ENCODE data around the gene SIGLEC9. TPM values are rescaled to one million over a fixed set of nuclear protein-coding genes. Genes with fewer than 3 reads are reported as not detected.
"Not testable (repeated sequence)": the region's sequence is repeated elsewhere in the genome, so short reads cannot be mapped to it uniquely, and the experiment has no call there.

SIGLEC9 gene
- total and polyA plus RNA-seq, 9 donors = 1.7 to 10.4 (median 2.9) TPM

GRCh38 chr19:51169283-51169918 lies 44.7 kb downstream of the SIGLEC9 start:
- not testable (repeated sequence) for H3K27me3 ChIP-seq; H3K4me3 ChIP-seq; H3K4me1 ChIP-seq (ENCODE audit: insufficient read depth); H3K9me3 ChIP-seq; H3K36me3 ChIP-seq
- intact Hi-C loops (cut with DNase I) = loop anchor here in 2 of 4 donors (5.0 to 10.0 kb wide), 2 partner anchors 65 to 147 kb away; partner anchors contain the start of gene CTU1 (in 1 of the 2)
- peak overlapping the region in 1 of 2 donors; percentile 67 for H3K27ac ChIP-seq
- WGBS, 3 donors = 6 to 8% (median 8%) methylated on average over 11 of the region's 11 CpGs
- DNase-seq = peak; percentile 87 to 91 (median 87)
- peak; percentile 83 to 88 (median 86) for TF ChIP-seq CTCF (IDR thresholded peaks at IDR 0.05)

- intact Hi-C loops (cut with DNase I) = loop anchor here in 2 of 4 donors (5.0 to 10.0 kb wide), 3 partner anchors 75 to 247 kb away; no protein-coding TSS in a partner anchor
- Histone ChIP-seq H3K4me1 (ENCODE audit: insufficient read depth) (peaks cover 5% of the 10 kb centered on the region), H3K36me3 (no peaks in the 10 kb centered on the region), H3K9me3 (no peaks in the 10 kb centered on the region), H3K27ac (no peak overlapping the region), H3K4me3 (no peak overlapping the region), H3K27me3 (no peaks in the 10 kb centered on the region)
- 92 to 94% (median 93%) methylated on average over 2 of the region's 2 CpGs for WGBS, 3 donors
- TF ChIP-seq EP300 (IDR thresholded peaks at IDR 0.05) = no peak
- no peak for TF ChIP-seq POLR2A (IDR thresholded peaks at IDR 0.05)
- TF ChIP-seq CTCF (IDR thresholded peaks at IDR 0.05) = no peak
- no peak for DNase-seq
Observed at GRCh38 chr19:51172223-51172622, 47.5 kb downstream of the SIGLEC9 start.

- TF ChIP-seq EP300 (IDR thresholded peaks at IDR 0.05) (no peak), CTCF (IDR thresholded peaks at IDR 0.05) (no peak), POLR2A (IDR thresholded peaks at IDR 0.05) (no peak)
- H3K4me3 ChIP-seq = no peak overlapping the region
- H3K27me3 ChIP-seq = no peaks in the 10 kb centered on the region
- H3K9me3 ChIP-seq = no peaks in the 10 kb centered on the region
- no peaks in the 10 kb centered on the region for H3K4me1 ChIP-seq (ENCODE audit: insufficient read depth)
- intact Hi-C loops (cut with DNase I) = loop anchor here in 2 of 4 donors (5.0 to 10.0 kb wide), 3 partner anchors 76 to 249 kb away; no protein-coding TSS in a partner anchor
- 58 to 77% (median 72%) methylated on average over 5 of the region's 5 CpGs for WGBS, 3 donors
- DNase-seq = no peak
- no peaks in the 10 kb centered on the region for H3K36me3 ChIP-seq
- no peak overlapping the region for H3K27ac ChIP-seq
Observed at GRCh38 chr19:51173681-51174080, 49.0 kb downstream of the SIGLEC9 start.

- 0 to 9% (median 3%) methylated on average over 1 of the region's 1 CpG for WGBS, 3 donors
- no peaks in the 10 kb centered on the region for H3K9me3 ChIP-seq
- no peak overlapping the region for H3K4me3 ChIP-seq
- TF ChIP-seq POLR2A (IDR thresholded peaks at IDR 0.05) = no peak
- no peak for TF ChIP-seq CTCF (IDR thresholded peaks at IDR 0.05)
- TF ChIP-seq EP300 (IDR thresholded peaks at IDR 0.05) = no peak
- H3K36me3 ChIP-seq = no peaks in the 10 kb centered on the region
- H3K4me1 ChIP-seq (ENCODE audit: insufficient read depth) = no peaks in the 10 kb centered on the region
- H3K27me3 ChIP-seq = no peaks in the 10 kb centered on the region
- H3K27ac ChIP-seq = no peak overlapping the region
- intact Hi-C loops (cut with DNase I) = loop anchor here in 2 of 4 donors (5.0 to 10.0 kb wide), 3 partner anchors 162 to 254 kb away; partner anchors contain the start of gene KLK10 (in 1 of the 2)
- DNase-seq = no peak
Observed at GRCh38 chr19:51179256-51179655, 54.5 kb downstream of the SIGLEC9 start.

Other genes with a start within 250 kb of the SIGLEC9 start
- under 1 TPM in 1 of 7 donors, not detected in 6; 0.58 TPM for gene KLK4, start 213.5 kb upstream of the SIGLEC9 start, total RNA-seq
- gene KLK4, start 213.5 kb upstream of the SIGLEC9 start, polyA plus RNA-seq = not detected
- 1 to 10 TPM in 1 of 7 donors, under 1 TPM in 2, not detected in 4; 0.17 to 2.3 (median 0.41) TPM for gene KLK5, start 171.9 kb upstream of the SIGLEC9 start, total RNA-seq
- gene KLK5, start 171.9 kb upstream of the SIGLEC9 start, polyA plus RNA-seq = not detected
- gene KLK6, start 155.3 kb upstream of the SIGLEC9 start, total RNA-seq = 10 to 100 TPM in 1 of 7 donors, 1 to 10 TPM in 2, under 1 TPM in 2, not detected in 2; 0.24 to 21.7 (median 3.3) TPM
- under 1 TPM in 1 of 2 donors, not detected in 1; 0.07 TPM for gene KLK6, start 155.3 kb upstream of the SIGLEC9 start, polyA plus RNA-seq
- gene KLK7, start 141.0 kb upstream of the SIGLEC9 start, total RNA-seq = 10 to 100 TPM in 1 of 7 donors, 1 to 10 TPM in 1, under 1 TPM in 2, not detected in 3; 0.85 to 59.6 (median 5.1) TPM
- gene KLK7, start 141.0 kb upstream of the SIGLEC9 start, polyA plus RNA-seq = under 1 TPM in 1 of 2 donors, not detected in 1; 0.05 TPM
- 10 to 100 TPM in 1 of 7 donors, 1 to 10 TPM in 2, under 1 TPM in 2, not detected in 2; 0.60 to 19.0 (median 1.6) TPM for gene KLK8, start 123.3 kb upstream of the SIGLEC9 start, total RNA-seq
- gene KLK8, start 123.3 kb upstream of the SIGLEC9 start, polyA plus RNA-seq = under 1 TPM in 1 of 2 donors, not detected in 1; 0.24 TPM
- 10 to 100 TPM; 14.7 to 59.1 (median 19.5) TPM for gene KLK10, start 105.2 kb upstream of the SIGLEC9 start, total RNA-seq
- gene KLK10, start 105.2 kb upstream of the SIGLEC9 start, polyA plus RNA-seq = 10 to 100 TPM in 1 of 2 donors, 1 to 10 TPM in 1; 6.9 to 15.7 TPM
- 10 to 100 TPM in 1 of 7 donors, 1 to 10 TPM in 3, under 1 TPM in 3; 0.33 to 91.2 (median 3.8) TPM for gene KLK11, start 98.3 kb upstream of the SIGLEC9 start, total RNA-seq
- gene KLK11, start 98.3 kb upstream of the SIGLEC9 start, polyA plus RNA-seq = 1 to 10 TPM in 1 of 2 donors, under 1 TPM in 1; 0.53 to 1.4 TPM
- not detected for gene KLK12, start 89.9 kb upstream of the SIGLEC9 start, total RNA-seq
- not detected for gene KLK12, start 89.9 kb upstream of the SIGLEC9 start, polyA plus RNA-seq
- under 1 TPM in 3 of 7 donors, not detected in 4; 0.50 to 0.77 (median 0.69) TPM for gene KLK13, start 59.8 kb upstream of the SIGLEC9 start, total RNA-seq
- gene KLK13, start 59.8 kb upstream of the SIGLEC9 start, polyA plus RNA-seq = 1 to 10 TPM in 1 of 2 donors, under 1 TPM in 1; 0.33 to 1.2 TPM
- gene KLK14, start 42.0 kb upstream of the SIGLEC9 start, total RNA-seq = 1 to 10 TPM in 1 of 7 donors, under 1 TPM in 2, not detected in 4; 0.30 to 1.5 (median 0.34) TPM
- under 1 TPM in 1 of 2 donors, not detected in 1; 0.10 TPM for gene KLK14, start 42.0 kb upstream of the SIGLEC9 start, polyA plus RNA-seq
- gene CTU1, start 16.5 kb upstream of the SIGLEC9 start, total RNA-seq = 10 to 100 TPM in 6 of 7 donors, 1 to 10 TPM in 1; 10.0 to 17.2 (median 13.2) TPM
- gene CTU1, start 16.5 kb upstream of the SIGLEC9 start, polyA plus RNA-seq = 1 to 10 TPM; 1.1 to 3.6 TPM
- gene SIGLEC7, start 17.4 kb downstream of the SIGLEC9 start, total RNA-seq = 1 to 10 TPM in 3 of 7 donors, under 1 TPM in 2, not detected in 2; 0.38 to 3.0 (median 1.5) TPM
- 1 to 10 TPM in 1 of 2 donors, under 1 TPM in 1; 0.39 to 3.7 TPM for gene SIGLEC7, start 17.4 kb downstream of the SIGLEC9 start, polyA plus RNA-seq
- 1 to 10 TPM; 1.4 to 6.9 (median 2.7) TPM for gene CD33, start 100.2 kb downstream of the SIGLEC9 start, total RNA-seq
- 10 to 100 TPM in 1 of 2 donors, 1 to 10 TPM in 1; 1.3 to 16.5 TPM for gene CD33, start 100.2 kb downstream of the SIGLEC9 start, polyA plus RNA-seq
- gene SIGLECL1, start 126.2 kb downstream of the SIGLEC9 start, total RNA-seq = not detected
- gene SIGLECL1, start 126.2 kb downstream of the SIGLEC9 start, polyA plus RNA-seq = not detected
- gene IGLON5, start 186.7 kb downstream of the SIGLEC9 start, total RNA-seq = under 1 TPM in 6 of 7 donors, not detected in 1; 0.08 to 0.96 (median 0.29) TPM
- 1 to 10 TPM in 1 of 2 donors, under 1 TPM in 1; 0.13 to 1.6 TPM for gene IGLON5, start 186.7 kb downstream of the SIGLEC9 start, polyA plus RNA-seq
- gene VSIG10L, start 217.2 kb downstream of the SIGLEC9 start, total RNA-seq = 1 to 10 TPM; 1.8 to 8.1 (median 5.4) TPM
- 1 to 10 TPM; 4.4 to 6.9 TPM for gene VSIG10L, start 217.2 kb downstream of the SIGLEC9 start, polyA plus RNA-seq
- 10 to 100 TPM; 38.7 to 91.3 (median 63.3) TPM for gene ETFB, start 241.5 kb downstream of the SIGLEC9 start, total RNA-seq
- 10 to 100 TPM; 12.4 to 86.7 TPM for gene ETFB, start 241.5 kb downstream of the SIGLEC9 start, polyA plus RNA-seq
- 1 to 10 TPM in 3 of 7 donors, under 1 TPM in 1, not detected in 3; 0.70 to 1.9 (median 1.5) TPM for gene CLDND2, start 244.1 kb downstream of the SIGLEC9 start, total RNA-seq
- gene CLDND2, start 244.1 kb downstream of the SIGLEC9 start, polyA plus RNA-seq = under 1 TPM in 1 of 2 donors, not detected in 1; 0.59 TPM
- gene NKG7, start 247.7 kb downstream of the SIGLEC9 start, total RNA-seq = 1 to 10 TPM in 5 of 7 donors, under 1 TPM in 2; 0.40 to 3.1 (median 1.5) TPM
- 1 to 10 TPM; 1.6 to 4.4 TPM for gene NKG7, start 247.7 kb downstream of the SIGLEC9 start, polyA plus RNA-seq

Measured in ovary (tissue), 9 donors.